NCI-H1930 (cell line): ENCODE data around the gene VGF.
"Not testable (repeated sequence)": the region's sequence is repeated elsewhere in the genome, so short reads cannot be mapped to it uniquely, and the experiment has no call there.

Experiments
- DNase-seq, 2 experiments: peaks; one replicate each; lab custom pipeline; 2025; lab: John Stamatoyannopoulos, UW

The VGF gene

DNA sequence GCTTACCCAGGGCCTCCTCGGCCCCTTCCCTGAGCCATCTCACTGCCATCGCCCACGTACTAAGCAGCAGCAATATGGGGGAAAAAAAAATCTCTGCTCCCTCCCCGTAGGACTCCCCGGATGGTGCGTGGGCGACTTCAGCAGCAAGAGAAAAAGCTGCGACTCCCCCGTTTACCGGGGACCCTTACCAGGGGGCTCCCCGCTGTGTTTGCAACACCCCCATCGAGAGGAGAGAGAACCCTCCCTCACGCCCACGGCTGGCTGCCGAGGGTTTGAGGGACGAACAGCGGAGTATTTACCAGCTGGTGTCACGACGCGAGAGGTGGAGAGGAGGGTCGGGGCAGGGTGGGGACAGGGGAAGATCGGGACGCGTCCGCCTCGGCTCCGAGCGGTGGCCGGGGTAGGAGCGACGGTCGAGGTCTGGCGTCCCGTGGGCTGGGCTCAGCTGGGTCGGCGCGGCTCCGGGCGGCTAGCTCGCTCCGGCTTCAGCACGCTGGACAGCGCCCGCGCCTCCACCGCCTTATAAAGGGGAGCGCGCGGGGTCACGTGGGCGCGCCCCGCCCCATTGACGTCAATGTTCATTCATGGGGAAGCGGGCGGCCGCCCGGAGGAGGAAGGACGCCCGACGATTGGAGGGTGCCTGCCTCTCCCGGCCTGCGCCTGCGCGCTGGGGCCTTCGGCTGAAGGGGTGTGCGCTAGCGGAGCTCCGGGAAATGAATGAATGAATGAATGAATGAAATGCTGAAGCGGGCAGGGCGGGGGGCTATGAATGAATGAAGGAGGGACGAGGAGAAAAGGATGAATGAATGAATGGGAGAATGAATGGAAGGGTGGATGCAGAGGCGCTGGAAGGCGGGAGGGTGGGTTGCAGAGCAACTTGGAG lies at the start of gene VGF:
Gene VGF, minus strand, starts transcription at position 495 of the 883 bp plus-strand sequence. CDS start 726 bp downstream, outside the sequence.
- peak; percentile 96 to 97 for DNase-seq

DNA sequence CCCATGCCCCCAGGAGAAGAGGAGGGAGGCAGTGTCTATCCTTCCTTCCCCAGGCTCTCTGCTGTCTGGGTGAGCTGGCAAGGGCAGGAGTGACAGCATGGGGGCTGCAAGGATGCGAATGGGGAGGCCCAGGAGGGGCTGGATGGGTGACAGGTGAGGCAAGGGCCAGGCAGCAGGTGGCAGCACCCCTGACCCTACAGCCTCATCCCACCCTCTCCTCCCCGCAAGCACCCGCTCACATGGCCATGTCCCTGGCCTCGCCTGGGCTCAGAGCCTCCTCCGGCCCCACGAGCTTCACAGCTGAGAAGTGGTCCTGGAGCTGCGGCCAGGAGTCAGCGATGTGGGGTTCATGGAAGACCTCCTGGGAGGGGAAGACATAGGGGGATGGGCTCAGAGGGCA lies 46.6 kb upstream of the VGF start:
- DNase-seq, result no peak

DNA sequence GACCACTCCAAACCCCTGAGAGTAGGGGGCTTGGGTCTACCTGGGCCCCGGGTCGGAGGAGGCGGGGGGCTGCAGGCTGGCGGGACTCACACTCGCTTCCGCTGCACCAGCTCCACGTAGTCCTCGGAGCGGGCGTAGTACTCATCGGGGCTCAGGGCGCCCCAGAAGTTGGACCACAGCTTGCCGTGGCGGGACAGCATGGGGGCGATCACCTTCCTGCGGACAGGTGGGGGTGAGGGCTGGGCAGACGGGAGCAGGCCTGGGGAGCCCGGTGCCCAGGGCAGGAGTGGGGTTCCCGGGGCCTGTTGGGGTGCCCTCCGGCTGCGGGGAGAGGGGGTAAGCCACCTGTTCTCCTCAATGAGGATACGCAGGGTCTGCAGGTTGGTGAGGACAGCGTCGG lies 46.1 kb upstream of the VGF start:
- no peak for DNase-seq

DNA sequence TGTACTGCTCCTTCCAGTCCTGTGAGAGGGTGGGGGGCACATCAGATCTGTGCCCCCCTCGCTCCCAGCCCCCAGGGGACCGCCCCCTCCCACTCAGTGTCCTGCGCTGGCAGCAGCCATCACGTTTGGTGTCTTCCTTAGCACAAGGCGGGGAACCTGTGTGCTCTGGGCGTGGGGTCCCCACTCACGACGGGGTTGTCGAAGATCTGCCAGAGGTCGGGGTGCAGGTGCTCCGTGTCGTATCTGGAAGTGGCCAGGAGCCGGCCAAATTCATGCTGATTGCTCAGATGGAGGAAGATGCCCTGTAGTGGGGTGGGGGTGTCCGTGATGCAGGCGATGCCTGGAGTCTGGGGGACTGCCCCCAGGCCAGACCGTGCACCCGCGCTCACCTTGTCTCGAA lies 44.8 kb upstream of the VGF start:
- DNase-seq, result no peak

DNA sequence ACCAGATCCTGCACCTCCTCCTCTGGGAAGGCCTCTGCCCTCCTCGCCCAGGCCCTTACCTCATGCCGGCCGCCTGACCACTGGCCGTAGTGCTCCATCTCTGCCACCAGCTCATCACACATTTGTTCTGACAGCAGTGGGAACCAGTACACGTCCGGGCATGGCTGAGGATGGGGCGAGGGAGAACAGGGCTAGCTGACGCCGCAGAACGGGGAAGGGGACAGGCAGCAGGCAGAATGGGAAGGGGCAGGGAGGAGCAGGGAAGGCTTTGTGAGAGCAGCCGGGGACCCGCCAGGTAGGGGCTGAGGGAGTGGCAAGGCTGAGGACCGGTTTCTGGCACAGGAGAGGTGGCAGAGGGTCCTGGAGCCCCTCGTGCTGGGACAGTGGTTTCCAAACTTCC lies 43.4 kb upstream of the VGF start:
- no peak for DNase-seq

DNA sequence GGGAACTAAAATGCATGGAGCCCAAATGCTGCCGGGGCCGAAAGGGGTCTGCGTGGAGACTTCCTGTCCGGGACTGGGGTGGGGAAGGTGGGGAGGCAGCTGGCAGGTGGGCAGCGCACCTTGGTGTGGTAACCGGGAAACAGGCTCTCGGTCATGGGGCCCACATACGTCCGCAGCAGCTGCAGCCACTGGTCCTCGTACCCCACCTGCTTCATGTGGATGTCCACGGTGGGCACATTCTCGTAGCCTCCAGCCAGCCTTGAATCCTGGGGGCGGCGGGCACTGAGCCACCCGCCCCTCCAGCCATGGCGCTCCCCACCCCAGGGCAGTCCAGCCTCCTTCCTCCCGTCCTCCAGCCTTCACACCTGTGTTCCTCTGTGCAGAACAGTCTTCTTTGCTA lies 42.1 kb upstream of the VGF start:
- DNase-seq, result no peak

DNA sequence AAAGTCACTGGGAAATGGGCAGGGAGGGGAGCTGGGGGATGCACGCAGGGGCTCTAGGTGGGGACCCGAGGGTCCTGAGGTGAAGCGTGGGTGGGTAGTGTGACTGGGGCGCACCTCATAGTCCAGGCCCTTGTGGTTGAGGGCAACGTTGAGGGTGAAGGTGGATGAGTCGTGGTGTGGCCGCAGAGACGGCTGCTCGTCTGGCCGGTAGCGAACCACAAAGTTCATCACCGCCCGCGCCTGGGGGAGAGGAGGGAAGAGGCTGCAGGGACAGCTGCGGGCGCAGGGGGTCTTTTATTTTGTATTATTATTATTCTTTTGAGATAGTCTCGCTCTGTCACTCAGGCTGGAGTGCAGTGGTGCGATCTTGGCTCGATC lies 41.3 kb upstream of the VGF start:
- DNase-seq, result no peak

DNA sequence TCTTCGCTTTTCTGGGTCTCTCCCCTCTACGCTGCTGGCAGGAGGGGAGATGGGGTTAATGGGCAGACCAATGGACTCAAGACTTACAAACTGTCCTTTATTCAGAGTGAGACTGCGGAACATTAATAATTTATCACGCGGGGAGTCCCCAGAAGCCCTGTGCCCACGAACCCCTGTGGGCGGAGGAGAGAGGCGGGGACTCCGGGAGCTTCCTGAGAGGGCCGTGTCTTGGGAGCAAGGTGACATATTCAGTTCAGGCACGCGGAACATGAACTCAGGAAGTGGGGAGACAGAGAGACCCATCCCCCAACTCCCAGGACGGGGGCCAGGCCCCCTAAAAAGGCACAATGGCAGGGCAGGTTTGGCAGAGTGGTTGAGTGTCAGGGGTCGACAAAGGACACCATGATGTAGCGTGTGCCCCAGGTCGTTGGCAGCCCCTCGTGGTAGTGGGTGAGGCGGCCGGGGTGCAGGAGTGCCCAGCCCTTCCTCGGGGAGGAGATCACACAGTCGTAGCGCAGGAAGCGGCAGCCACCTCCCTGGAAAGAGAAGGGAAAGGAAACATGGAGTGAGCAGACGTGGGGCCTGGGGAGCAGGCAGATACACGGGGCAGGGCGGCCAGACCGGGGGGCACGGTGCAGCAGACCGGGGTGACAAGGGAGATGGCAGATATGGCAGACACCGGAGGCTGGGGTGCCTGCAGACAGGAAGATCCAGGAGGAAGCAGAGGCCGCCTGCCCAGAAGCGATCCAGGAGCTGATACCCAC lies 40.7 kb upstream of the VGF start:
- DNase-seq, result no peak

DNA sequence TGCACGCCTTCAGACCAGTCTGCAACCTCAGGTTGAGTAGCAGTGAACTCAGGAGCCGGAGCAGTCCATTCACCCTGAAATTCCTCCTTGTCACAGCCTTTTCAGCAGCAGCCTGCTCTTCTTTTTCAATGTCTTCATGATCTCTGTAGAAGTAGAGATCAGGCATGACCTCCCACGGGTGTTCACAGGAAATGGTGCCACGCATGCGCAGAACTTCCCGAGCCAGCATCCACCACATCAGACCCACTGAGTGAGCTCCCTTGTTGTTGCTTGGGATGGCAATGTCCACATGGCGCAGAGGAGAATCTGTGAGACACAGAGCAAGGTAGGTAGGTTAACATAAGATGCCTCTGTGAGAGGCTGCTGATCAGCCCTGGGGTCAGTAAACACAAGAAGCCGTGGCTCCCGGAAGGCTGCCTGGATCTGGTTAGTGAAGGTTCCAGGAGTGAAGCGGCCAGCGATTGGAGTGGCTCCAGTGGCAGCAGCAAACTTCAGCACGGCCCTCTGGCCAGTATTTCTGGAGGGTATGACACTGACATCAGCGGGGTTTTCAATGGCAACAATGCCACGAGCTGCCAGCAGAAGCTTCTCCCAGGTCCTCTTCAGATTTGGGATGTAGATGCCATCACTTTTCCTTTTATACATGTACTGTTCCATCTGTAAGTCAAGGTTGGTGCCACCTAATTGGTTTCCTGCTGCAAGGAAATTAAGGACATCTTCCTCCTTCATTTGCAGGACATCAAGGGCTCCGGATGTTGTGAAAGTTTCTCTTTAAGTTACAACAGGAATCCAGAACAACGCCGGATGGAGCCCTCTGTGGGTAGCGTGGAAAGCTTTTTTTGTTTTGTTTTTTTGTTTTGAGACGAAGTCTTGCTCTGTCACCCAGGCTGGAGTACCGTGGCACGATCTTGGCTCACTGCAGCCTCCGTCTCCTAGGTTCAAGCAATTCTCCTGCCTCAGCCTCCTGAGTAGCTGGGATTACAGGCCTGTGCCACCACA lies 38.7 kb upstream of the VGF start:
- DNase-seq, result not testable (repeated sequence)

DNA sequence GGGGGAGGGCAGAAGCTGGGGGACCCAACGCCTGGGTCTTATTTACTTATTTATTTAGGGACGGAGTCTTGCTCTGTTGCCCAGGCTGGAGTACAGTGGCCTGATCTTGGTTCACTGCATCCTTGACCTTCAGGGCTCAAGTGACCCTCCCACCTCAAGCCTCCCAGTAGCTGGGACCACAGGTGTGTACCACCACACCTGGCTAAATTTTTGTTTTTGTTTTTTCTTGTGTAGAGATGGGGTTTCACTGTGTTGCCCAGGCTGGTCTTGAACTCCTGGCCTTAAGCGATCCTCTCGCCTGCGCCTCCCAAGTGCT lies 37.2 kb upstream of the VGF start:
- no peak for DNase-seq

DNA sequence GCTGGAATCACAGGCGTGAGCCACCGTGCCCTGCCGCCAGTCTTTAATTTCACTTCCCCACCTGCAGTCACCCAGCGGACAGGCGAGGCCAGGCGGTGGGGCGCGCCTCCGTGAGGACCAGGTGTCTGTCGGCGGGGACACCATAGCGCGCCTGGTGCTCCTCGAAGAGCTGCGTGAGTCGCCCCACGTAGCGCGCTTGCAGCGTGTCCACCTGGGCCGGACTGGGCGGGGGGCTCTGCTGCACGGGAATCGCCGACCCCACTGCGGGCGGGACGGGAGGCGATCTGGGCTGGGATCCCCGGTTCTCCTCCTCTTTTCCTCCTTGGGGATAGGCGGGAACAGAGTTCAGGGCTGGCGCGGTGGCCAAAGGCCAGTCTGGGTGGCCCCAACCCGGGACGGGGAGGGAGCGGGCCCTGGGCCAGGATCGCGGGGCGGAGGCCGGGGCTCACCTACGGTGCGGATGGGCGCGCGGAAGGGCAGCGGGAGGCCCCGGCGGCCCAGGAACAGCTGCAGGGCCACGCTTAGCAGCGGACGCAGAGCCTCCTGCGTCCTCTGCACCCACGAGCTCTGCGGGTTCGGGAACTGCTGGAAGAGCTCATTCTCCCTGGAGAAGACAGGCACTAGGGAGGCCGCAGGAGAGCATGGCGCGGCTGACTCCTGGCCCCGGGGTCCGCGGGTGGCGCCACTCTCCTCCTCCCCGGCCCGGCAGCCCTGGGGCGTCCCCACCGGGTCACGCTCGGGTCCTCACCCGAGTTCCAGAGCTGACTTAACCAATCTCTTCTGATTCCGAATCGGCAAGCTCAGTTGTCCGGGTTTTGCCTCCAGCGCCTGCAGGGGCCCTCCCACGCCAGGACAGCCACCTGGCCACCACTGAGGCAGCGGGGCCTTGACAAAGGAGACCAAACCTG lies 36.6 kb upstream of the VGF start:
- DNase-seq, result no peak

DNA sequence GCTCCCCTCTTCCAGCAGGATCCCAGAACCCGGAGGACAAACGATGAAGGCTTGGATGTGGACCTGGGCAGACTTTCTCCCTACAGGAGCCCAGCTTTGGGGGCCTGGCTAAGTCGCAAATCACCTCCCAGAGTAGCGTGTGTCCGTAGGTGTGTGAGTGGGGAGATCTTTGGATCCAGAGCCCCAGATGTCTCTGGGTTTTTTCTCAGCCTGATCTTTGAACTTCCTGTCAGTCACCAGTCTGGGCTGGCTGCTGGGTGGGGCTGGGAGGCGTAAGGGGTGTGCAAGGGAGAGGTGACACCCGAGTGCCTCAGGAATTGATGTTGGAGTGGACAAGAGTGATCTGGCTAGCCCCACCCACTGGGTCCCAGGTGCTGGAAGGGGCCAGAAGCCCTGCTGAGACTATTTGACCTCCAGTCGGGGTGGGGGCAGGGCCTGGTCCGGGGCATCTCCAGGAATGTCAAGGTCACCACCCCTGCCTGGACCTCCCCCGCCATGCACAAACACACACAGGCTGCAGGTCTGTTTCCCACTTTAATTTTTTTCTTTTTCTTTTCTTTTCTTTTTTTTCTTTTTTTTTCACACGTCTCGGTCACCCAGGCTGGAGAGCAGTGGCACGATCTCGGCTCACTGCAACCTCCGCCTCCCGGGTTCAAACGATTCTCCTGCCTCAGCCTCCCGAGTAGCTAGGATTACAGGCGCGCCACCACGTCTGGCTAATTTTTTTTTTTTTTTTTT lies 35.7 kb upstream of the VGF start, which contains the start of gene MOGAT3:
Gene MOGAT3, minus strand, starts transcription at position 175 of the 738 bp plus-strand sequence. CDS start 182 bp downstream, outside the sequence.
- DNase-seq, result no peak

DNA sequence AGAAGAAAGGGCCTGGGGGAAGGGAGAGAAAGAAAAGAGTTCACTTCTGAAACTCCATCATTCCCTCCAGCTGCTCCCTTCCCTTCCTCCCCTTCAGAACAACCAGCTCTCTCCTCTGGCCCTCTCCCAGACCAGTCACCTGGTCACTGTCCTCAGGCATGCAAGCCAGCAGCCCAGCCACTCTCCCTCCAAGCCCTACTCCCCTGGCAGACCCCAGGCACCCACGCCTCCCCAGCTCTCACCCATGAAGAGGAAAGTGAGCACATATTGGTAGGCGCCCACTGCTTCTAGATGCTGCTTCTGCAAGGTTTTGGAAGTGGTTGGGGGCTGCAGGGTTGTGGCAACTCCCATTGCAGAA lies 35.1 kb upstream of the VGF start:
- DNase-seq, result no peak

DNA sequence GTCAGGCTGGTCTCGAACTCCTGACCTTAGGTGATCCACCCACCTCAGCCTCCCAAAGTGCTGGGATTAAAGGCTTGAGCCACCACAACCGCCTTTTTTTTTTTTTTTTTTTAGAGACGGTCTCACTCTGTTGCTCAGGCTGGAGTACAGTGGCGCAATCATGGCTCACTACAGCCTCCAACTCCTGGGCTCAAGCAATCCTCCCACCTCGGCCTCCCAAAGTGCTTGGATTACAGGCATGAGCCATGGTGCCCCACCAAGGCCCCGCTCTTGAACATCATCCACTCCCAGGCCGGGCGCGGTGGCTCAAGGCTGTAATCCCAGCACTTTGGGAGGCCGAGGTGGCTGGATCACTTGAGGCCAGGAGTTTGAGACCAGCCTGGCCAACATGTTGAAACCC lies 34.2 kb upstream of the VGF start:
- DNase-seq, result not testable (repeated sequence)

DNA sequence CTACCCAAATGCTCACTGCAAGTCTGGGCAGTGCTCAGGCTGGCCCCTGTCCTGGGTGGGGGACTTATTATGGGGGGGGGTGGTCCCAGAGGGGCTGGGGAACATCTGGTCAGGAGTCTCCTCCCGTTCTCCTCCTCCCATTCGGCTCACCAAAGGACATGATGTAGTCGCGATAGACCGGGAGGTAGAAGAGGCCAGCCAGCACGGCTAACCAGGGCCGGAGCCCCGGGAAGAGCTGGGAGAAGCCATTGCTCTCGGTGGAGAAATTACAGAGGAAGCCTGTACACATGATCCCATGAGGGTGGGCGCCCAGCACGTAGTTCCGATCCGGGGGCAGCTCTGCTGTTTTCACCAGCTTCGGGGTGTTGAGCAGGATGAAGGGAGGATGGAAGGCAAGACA lies 33.1 kb upstream of the VGF start:
- no peak for DNase-seq

DNA sequence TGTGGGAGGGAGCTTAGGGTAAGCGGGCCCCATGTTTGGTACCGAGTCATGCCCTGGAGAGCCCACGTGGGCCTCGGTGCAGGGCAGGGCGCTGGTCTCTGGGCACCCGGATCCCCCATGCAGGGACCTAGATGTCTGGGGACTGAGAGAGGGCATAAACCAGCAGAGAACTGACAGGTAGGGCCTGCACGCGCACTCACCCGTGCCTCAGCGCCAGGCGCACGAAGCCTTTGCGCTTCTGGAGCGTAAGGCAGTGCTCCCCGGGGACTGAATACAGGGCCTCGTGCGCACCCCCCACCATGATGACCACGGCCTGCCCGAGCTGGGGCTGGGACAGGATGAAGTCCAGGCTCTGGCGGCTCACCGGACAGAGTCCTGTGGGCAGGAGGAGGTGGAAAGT lies 32.6 kb upstream of the VGF start:
- DNase-seq, result no peak

DNA sequence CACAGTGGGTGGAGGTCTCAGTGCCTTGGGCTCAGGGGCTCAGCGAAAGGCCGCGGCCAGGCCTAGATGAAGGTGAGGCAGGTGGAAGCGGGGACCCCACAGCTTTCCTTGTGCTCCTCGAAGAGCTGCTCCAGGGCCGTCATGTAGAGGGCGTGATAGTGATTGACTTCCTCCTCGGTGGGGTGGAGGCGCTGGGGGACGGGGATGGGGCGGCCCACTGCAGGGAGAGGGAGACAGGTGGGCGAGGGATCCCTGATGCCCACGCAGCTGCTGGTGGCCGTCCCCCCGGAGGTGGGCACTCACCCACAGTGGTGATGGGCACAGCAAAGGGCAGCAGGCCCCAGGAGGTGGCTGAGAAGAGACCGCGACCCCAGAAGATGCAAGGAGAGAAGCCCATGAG lies 30.5 kb upstream of the VGF start:
- no peak for DNase-seq

DNA sequence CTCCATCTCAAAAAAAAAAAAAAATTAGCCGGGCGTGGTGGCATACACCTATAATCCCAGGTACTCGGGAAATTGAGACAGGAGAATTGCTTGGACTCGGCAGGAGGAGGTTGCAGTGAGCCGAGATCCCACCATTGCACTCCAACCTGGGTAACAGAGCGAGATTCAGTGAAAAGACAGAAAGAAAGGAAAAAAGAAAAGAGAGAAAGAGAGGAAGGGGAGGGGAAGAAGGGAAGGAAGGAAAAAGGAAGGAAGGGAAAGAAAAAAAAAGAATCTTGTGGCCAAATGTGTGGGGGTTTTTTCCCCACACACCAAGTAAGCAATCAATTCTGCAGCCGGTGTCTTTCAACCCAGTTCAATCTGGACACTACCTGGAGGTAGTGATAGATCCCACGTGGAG lies 23.7 kb upstream of the VGF start:
- no peak for DNase-seq

DNA sequence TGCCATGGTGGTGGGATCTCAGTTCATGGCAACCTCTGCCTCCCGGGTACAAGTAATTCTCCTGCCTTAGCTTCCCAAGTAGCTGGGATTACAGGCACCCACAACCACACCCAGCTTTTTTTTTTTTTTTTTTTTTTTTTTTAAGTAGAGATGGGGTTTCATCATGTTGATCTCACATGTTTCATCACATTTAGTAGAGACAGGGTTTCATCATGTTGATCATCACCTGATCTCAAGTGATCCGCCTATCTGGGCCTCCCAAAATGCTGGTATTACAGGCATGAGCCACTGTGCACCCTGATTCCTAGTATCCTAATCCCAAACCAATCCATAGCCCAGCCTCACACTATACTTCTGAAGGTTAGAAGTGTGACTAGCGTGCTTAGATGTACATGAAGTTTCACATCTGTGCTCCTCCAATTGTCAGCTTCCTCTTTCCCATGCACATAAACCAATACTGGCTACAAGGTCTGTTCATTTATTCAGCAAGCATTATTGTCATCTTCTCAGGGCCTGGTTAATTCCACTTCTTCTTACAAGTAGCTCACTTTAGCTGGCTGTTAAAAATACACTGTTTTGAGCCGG lies 21.6 kb upstream of the VGF start:
- DNase-seq, result no peak

DNA sequence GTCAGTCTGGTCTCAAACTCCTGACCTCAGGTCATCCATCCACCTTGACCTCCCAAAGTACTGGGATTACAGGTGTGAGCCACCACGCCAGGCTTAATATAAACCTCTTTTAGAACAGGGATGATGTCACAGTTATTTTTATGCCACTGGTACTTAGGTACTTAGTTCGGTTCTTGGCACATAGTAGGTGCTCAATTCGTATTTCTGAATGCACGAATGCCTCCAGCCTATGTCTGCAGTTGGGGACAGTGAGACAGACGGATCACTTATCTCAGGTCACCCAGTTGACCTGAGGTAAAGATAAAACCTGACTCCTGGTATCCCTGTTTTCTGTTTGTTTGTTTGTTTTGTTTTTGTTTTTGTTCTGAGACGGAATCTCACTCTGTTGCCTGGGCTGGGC lies 20.8 kb upstream of the VGF start:
- DNase-seq, result no peak
